Brain microvascular endothelial cell (primary cell): Measurements from ENCODE around the gene NHLH1.

Source experiments
- DNase-seq: peaks from one replicate; pipeline ENCODE4 v3.0.0-alpha.2; 2020
- H3K27ac ChIP-seq: fragments of 250-450 bp; sonication (Bioruptor Pico); 2 replicates; pipeline ENCODE4 v1.5.1; 2020; ENCODE audit warnings: mild to moderate bottlenecking, moderate library complexity
- H3K27me3 ChIP-seq: fragments of 250-450 bp; sonication (Bioruptor Pico); replicated peaks from 2 replicates; pipeline ENCODE4 v1.5.1; 2020; ENCODE audit warnings: mild to moderate bottlenecking
- H3K36me3 ChIP-seq: fragments of 250-450 bp; sonication (Bioruptor Pico); replicated peaks from 2 replicates; pipeline ENCODE4 v1.5.1; 2020; ENCODE audit warnings: mild to moderate bottlenecking
- H3K4me3 ChIP-seq: 2 replicates; pipeline ENCODE4 v1.5.1; 2011; ENCODE audit warnings: low read depth, mild to moderate bottlenecking, control low read depth, low read length, moderate library complexity
- in situ Hi-C: cut with HindIII; loops from 2 replicates; pipeline ENCODE4 v1.10.0; 2017; ENCODE audit warnings: low sequenced_read_pairs, low pct_ligation_motif_present
- TF ChIP-seq, protein P1 (sequence below): IDR thresholded peaks from 2 replicates; pipeline ENCODE4 v1.5.1; 2011; ENCODE audit warnings: low read depth, mild to moderate bottlenecking, moderate library complexity, low read length, control low read depth, inconsistent platforms; ENCODE audit errors: missing control alignments

NHLH1 gene

DNA sequence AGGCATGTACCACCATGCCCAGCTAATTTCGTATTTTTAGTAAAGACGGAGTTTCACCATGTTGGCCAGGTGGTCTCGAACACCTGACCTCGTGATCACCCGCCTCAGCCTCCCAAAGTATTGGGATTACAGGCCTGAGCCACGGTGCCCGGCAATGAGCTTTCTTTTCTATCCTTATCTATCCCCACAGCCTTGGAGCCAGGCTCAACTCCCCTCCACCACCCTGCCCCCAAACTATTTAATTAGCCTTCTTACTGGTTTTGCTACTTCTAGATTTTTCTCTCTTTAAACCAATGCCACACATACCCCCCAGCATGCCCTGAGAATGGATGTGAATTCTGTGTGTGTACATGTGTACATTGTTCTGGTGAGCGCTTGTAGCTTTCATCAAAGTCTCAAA, 27.8 kb downstream of the NHLH1 start:
- H3K36me3 ChIP-seq = no peaks in the 10 kb centered on the region
- peaks cover 2% of the 10 kb centered on the region for H3K27me3 ChIP-seq
- no peak overlapping the region for H3K4me3 ChIP-seq
- in situ Hi-C loops = no loop called here
- DNase-seq = no peak
- TF ChIP-seq, protein P1, sequence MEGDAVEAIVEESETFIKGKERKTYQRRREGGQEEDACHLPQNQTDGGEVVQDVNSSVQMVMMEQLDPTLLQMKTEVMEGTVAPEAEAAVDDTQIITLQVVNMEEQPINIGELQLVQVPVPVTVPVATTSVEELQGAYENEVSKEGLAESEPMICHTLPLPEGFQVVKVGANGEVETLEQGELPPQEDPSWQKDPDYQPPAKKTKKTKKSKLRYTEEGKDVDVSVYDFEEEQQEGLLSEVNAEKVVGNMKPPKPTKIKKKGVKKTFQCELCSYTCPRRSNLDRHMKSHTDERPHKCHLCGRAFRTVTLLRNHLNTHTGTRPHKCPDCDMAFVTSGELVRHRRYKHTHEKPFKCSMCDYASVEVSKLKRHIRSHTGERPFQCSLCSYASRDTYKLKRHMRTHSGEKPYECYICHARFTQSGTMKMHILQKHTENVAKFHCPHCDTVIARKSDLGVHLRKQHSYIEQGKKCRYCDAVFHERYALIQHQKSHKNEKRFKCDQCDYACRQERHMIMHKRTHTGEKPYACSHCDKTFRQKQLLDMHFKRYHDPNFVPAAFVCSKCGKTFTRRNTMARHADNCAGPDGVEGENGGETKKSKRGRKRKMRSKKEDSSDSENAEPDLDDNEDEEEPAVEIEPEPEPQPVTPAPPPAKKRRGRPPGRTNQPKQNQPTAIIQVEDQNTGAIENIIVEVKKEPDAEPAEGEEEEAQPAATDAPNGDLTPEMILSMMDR = no peak
- H3K27ac ChIP-seq = no peak overlapping the region

DNA sequence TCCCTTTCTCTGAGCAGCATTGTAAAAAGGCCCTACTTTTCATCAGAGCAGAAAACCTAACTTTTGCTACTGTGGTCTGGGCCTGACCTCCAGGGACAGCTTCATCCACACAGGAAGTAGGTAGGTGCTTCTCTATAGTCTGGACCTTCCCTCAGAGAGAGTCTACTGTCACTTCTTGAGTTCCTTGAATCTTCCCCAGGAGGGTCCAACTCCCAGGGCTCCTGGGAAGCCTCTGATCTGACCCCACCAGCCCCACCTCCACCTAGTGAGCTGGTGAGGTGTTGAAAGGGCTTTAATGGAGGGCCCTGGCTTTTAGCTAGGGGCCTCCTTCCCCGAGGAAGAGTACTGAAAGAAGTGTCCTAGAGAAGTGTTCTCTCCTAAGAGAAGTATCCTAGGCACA, 30.8 kb downstream of the NHLH1 start:
- no peak overlapping the region for H3K4me3 ChIP-seq
- no peaks in the 10 kb centered on the region for H3K36me3 ChIP-seq
- no peak for DNase-seq
- TF ChIP-seq, protein P1 = no peak
- in situ Hi-C loops = no loop called here
- H3K27ac ChIP-seq = no peak overlapping the region
- H3K27me3 ChIP-seq = peaks cover 16% of the 10 kb centered on the region

DNA sequence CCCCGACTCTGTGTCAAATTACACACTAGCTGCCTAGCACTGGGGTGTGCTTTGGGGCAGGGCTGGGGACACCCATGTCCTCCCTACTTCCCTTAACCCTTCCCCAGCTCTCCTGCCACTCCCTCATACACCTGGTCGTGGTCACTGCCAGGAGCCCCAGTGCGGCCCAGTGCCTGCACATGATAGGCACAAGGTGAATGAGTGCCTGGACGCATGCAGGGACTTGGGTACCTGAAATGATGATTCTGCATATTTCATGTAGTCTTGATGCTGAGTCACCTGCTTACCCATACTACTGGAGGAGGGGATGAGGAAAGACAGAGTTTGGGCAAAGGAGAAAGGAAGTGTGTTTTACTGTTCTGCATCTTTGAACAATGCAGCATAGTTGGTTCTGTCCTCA, 32.0 kb downstream of the NHLH1 start:
- Histone ChIP-seq H3K4me3 (no peak overlapping the region), H3K27me3 (peaks cover 18% of the 10 kb centered on the region), H3K36me3 (no peaks in the 10 kb centered on the region), H3K27ac (no peak overlapping the region)
- in situ Hi-C loops = no loop called here
- TF ChIP-seq, protein P1 = no peak
- no peak for DNase-seq

GRCh38 chr1:160399544-160400222, 32.8 kb downstream of the NHLH1 start:
- TF ChIP-seq, protein P1 = no peak
- H3K36me3 ChIP-seq = no peaks in the 10 kb centered on the region
- DNase-seq = no peak
- peak overlapping the region; percentile 65 for H3K4me3 ChIP-seq
- peaks cover 18% of the 10 kb centered on the region for H3K27me3 ChIP-seq
- in situ Hi-C loops = no loop called here
- H3K27ac ChIP-seq = no peak overlapping the region

GRCh38 chr1:160400223-160400645, 33.4 kb downstream of the NHLH1 start, which contains the start of gene VANGL2:
Gene VANGL2, plus strand, starts transcription at chr1:160400564. Its CDS starts 15,274 bp downstream, at chr1:160415838.
- Histone ChIP-seq H3K36me3 (no peaks in the 10 kb centered on the region), H3K27ac (no peak within 1 kb of the TSS), H3K4me3 (peak within 1 kb of the TSS; percentile 65), H3K27me3 (peaks cover 18% of the 10 kb centered on the region)
- peak; percentile 29 for DNase-seq
- TF ChIP-seq, protein P1 = no peak
- in situ Hi-C loops = no loop called here
